AML-193 (cell line): ENCODE data around the gene RSRC1.
"Not testable (repeated sequence)": the region's sequence is repeated elsewhere in the genome, so short reads cannot be mapped to it uniquely, and the experiment has no call there.

Source experiments
- DNase-seq, 2 experiments: peaks; one replicate each; lab custom pipeline; 2025; lab: John Stamatoyannopoulos, UW

Gene RSRC1

GRCh38 chr3:158528076-158528674, 418.3 kb downstream of the RSRC1 start:
- DNase-seq: no peak

GRCh38 chr3:158531334-158531733, 421.4 kb downstream of the RSRC1 start:
- no peak for DNase-seq

GRCh38 chr3:158532099-158532734, 422.3 kb downstream of the RSRC1 start:
- peak; percentile 61 to 64 for DNase-seq

GRCh38 chr3:158535918-158536317, 426.0 kb downstream of the RSRC1 start:
- DNase-seq: no peak

GRCh38 chr3:158539414-158540014, 429.6 kb downstream of the RSRC1 start:
- DNase-seq: peak; percentile 71 to 75

- DNase-seq: no peak
Observed at GRCh38 chr3:158540066-158540465, 430.2 kb downstream of the RSRC1 start.

GRCh38 chr3:158548691-158549090, 438.8 kb downstream of the RSRC1 start:
- DNase-seq: no peak

- DNase-seq: not testable (repeated sequence)
Observed at GRCh38 chr3:158549938-158550337, 440.0 kb downstream of the RSRC1 start.

GRCh38 chr3:158552124-158552523, 442.2 kb downstream of the RSRC1 start:
- DNase-seq: no peak

- DNase-seq: no peak
Observed at GRCh38 chr3:158559504-158559903, 449.6 kb downstream of the RSRC1 start.

GRCh38 chr3:158560979-158561378, 451.1 kb downstream of the RSRC1 start:
- no peak for DNase-seq

GRCh38 chr3:158562674-158563073, 452.8 kb downstream of the RSRC1 start:
- DNase-seq: no peak

GRCh38 chr3:158563076-158563475, 453.2 kb downstream of the RSRC1 start:
- no peak for DNase-seq

GRCh38 chr3:158565076-158565475, 455.2 kb downstream of the RSRC1 start:
- DNase-seq: no peak

GRCh38 chr3:158568784-158569183, 458.9 kb downstream of the RSRC1 start:
- no peak for DNase-seq

GRCh38 chr3:158569794-158570193, 459.9 kb downstream of the RSRC1 start:
- DNase-seq: no peak

GRCh38 chr3:158570999-158571702, 461.3 kb downstream of the RSRC1 start, which contains the start of gene MLF1:
MLF1 (plus strand) TSS chr3:158571194; CDS start chr3:158571301, 107 bp downstream.
- DNase-seq: no peak

- DNase-seq: no peak
Observed at GRCh38 chr3:158571969-158572765, 462.3 kb downstream of the RSRC1 start.

- no peak for DNase-seq
Observed at GRCh38 chr3:158572766-158573060, 462.8 kb downstream of the RSRC1 start.

- no peak for DNase-seq
Observed at GRCh38 chr3:158573714-158574113, 463.8 kb downstream of the RSRC1 start.

GRCh38 chr3:158574646-158575045, 464.8 kb downstream of the RSRC1 start:
- DNase-seq: no peak

- DNase-seq: no peak
Observed at GRCh38 chr3:158590223-158590622, 480.3 kb downstream of the RSRC1 start.
